IMR-90 (cell line): ENCODE measurements around the gene SALL4. TPM values are rescaled to one million over a fixed set of nuclear protein-coding genes. Genes with fewer than 3 reads are reported as not detected.

ENCODE experiments used
- ATAC-seq: fragments of 200-7000 bp; cut with Tn5 transposase; 2 replicates; pipeline ENCODE4 v1.9.1; 2020; ENCODE audit warnings: low read depth, mild to moderate bottlenecking, moderate library complexity
- BruUV-seq: library from RNA; stranded (reverse); fragments of 400-500 nt; replicated peaks from 2 replicates; lab custom pipeline; 2021; lab: Mats Ljungman, UMichigan
- CTCF ChIA-PET: fragments of 300-600 bp; formaldehyde crosslinking; extraction: SDS; loops from one replicate; lab custom pipeline; 2021; ENCODE audit warnings: antibody characterized with exemption; lab: Yijun Ruan, JAX
- POLR2A ChIA-PET: fragments of 300-600 bp; sonication (Branson Sonifier 250); formaldehyde crosslinking; loops from one replicate; lab custom pipeline; 2022; ENCODE audit warnings: antibody characterized with exemption; ENCODE audit not compliant: unreplicated experiment; lab: Charles Lee
- DNase-seq: peaks from one replicate; pipeline ENCODE4 v3.0.0; 2013
- H2AFZ ChIP-seq: replicated peaks from 2 replicates; pipeline ENCODE3; 2013; ENCODE audit warnings: low read length, mild to moderate bottlenecking; ENCODE audit not compliant: poor library complexity
- H2AK5ac ChIP-seq: 2 replicates; pipeline ENCODE4 v1.6.1; 2013; ENCODE audit warnings: low read depth, low read length, inconsistent platforms
- H2AK9ac ChIP-seq: replicated peaks from 2 replicates; pipeline ENCODE3; 2013; ENCODE audit warnings: mild to moderate bottlenecking, low read depth, low read length, moderate library complexity; ENCODE audit not compliant: poor library complexity
- H2BK120ac ChIP-seq: 2 replicates; pipeline ENCODE4 v1.6.1; 2013; ENCODE audit warnings: low read depth, low read length, inconsistent platforms
- H2BK15ac ChIP-seq: 3 replicates; pipeline ENCODE4 v1.6.1; 2013; ENCODE audit warnings: low read depth, low read length, inconsistent platforms
- H2BK20ac ChIP-seq: 2 replicates; pipeline ENCODE4 v1.6.1; 2013; ENCODE audit warnings: low read depth, mild to moderate bottlenecking, inconsistent platforms, low read length, moderate library complexity
- H2BK5ac ChIP-seq: 2 replicates; pipeline ENCODE4 v1.6.1; 2013; ENCODE audit warnings: mild to moderate bottlenecking, low read depth, low read length, inconsistent platforms; ENCODE audit not compliant: poor library complexity, severe bottlenecking
- H3K14ac ChIP-seq: replicated peaks from 2 replicates; pipeline ENCODE4 v1.6.1; 2013; ENCODE audit warnings: low read depth, low read length, inconsistent platforms
- H3K18ac ChIP-seq: 2 replicates; pipeline ENCODE4 v1.6.1; 2013; ENCODE audit warnings: low read depth, low read length, control low read depth
- H3K23ac ChIP-seq: 2 replicates; pipeline ENCODE4 v1.6.1; 2013; ENCODE audit warnings: low read depth, low read length, inconsistent platforms
- H3K27ac ChIP-seq: 2 replicates; pipeline ENCODE4 v1.5.1; 2013; ENCODE audit warnings: mild to moderate bottlenecking, control low read depth, low read length; ENCODE audit not compliant: insufficient read depth
- H3K27me3 ChIP-seq: 2 replicates; pipeline ENCODE4 v1.6.1; 2013; ENCODE audit warnings: low read length; ENCODE audit not compliant: control insufficient read depth, insufficient read depth
- H3K36me3 ChIP-seq: 2 replicates; pipeline ENCODE4 v1.6.1; 2013; ENCODE audit warnings: low read length, mixed read lengths; ENCODE audit not compliant: control insufficient read depth, insufficient read depth
- H3K4ac ChIP-seq: 2 replicates; pipeline ENCODE4 v1.6.1; 2013; ENCODE audit warnings: low read depth, low read length, inconsistent platforms
- H3K4me1 ChIP-seq: 2 replicates; pipeline ENCODE4 v1.6.1; 2013; ENCODE audit warnings: low read length, mixed read lengths; ENCODE audit not compliant: control insufficient read depth, insufficient read depth
- H3K4me2 ChIP-seq: 2 replicates; pipeline ENCODE4 v1.6.1; 2013; ENCODE audit warnings: low read depth, mild to moderate bottlenecking, control low read depth, low read length, moderate library complexity
- H3K4me3 ChIP-seq: 2 replicates; pipeline ENCODE4 v1.5.1; 2013; ENCODE audit warnings: low read depth, mild to moderate bottlenecking, control low read depth, low read length, moderate library complexity; ENCODE audit not compliant: insufficient read depth
- H3K56ac ChIP-seq: 2 replicates; pipeline ENCODE4 v1.6.1; 2013; ENCODE audit warnings: low read length, inconsistent platforms; ENCODE audit not compliant: insufficient read depth; ENCODE audit errors: extremely low read depth
- H3K79me1 ChIP-seq, 2 experiments: 2 replicates each; pipeline ENCODE4 v1.6.1; 2013; ENCODE audit warnings: low read length in 2 of 2, inconsistent platforms in 1 of 2, low read depth in 1 of 2
- H3K9ac ChIP-seq: 2 replicates; pipeline ENCODE4 v1.6.1; 2013; ENCODE audit warnings: low read depth, low read length, control low read depth
- H3K9me1 ChIP-seq: 2 replicates; pipeline ENCODE4 v1.6.1; 2013; ENCODE audit warnings: low read length, inconsistent platforms; ENCODE audit not compliant: insufficient read depth
- H3K9me3 ChIP-seq: 2 replicates; pipeline ENCODE4 v1.6.1; 2013; ENCODE audit warnings: low read length; ENCODE audit not compliant: control insufficient read depth, insufficient read depth
- H4K20me1 ChIP-seq: 2 replicates; pipeline ENCODE4 v1.6.1; 2013; ENCODE audit warnings: low read length, inconsistent platforms; ENCODE audit not compliant: insufficient read depth
- H4K5ac ChIP-seq: 2 replicates; pipeline ENCODE4 v1.6.1; 2013; ENCODE audit warnings: mild to moderate bottlenecking, low read depth, low read length, control low read depth
- H4K8ac ChIP-seq, 2 experiments: 2 replicates each; pipeline ENCODE4 v1.6.1; 2013; ENCODE audit warnings: low read depth in 2 of 2, low read length in 2 of 2, control low read depth in 1 of 2, inconsistent platforms in 1 of 2
- H4K91ac ChIP-seq: 2 replicates; pipeline ENCODE4 v1.6.1; 2013; ENCODE audit warnings: low read depth, low read length, inconsistent platforms; ENCODE audit not compliant: insufficient read depth
- BHLHE40 ChIP-seq: fragments of 150-350 bp; IDR thresholded peaks from 2 replicates; pipeline ENCODE4 v1.6.1; 2016; ENCODE audit warnings: mild to moderate bottlenecking, low read depth, low read length
- CEBPB ChIP-seq: IDR thresholded peaks from 2 replicates; pipeline ENCODE4 v1.6.1; 2012; ENCODE audit warnings: low read depth, low read length, improper control_type of control experiment
- CHD1 ChIP-seq: IDR thresholded peaks from 2 replicates; pipeline ENCODE4 v1.6.1; 2012; ENCODE audit warnings: low read depth, low read length, improper control_type of control experiment
- CTCF ChIP-seq: conservative IDR thresholded peaks from 2 replicates; pipeline ENCODE4 v1.5.1; 2012; ENCODE audit warnings: mild to moderate bottlenecking, low read depth, low read length, improper control_type of control experiment
- ELK1 ChIP-seq: fragments of 150-350 bp; IDR thresholded peaks from 2 replicates; pipeline ENCODE4 v1.6.1; 2016; ENCODE audit warnings: low read depth, mild to moderate bottlenecking, low read length, moderate library complexity, borderline replicate concordance
- FOS ChIP-seq: fragments of 150-350 bp; IDR thresholded peaks from 2 replicates; pipeline ENCODE4 v1.6.1; 2016; ENCODE audit warnings: low read depth, low read length
- MAFK ChIP-seq: IDR thresholded peaks from 2 replicates; pipeline ENCODE4 v1.6.1; 2012; ENCODE audit warnings: low read depth, low read length, improper control_type of control experiment
- MAZ ChIP-seq: IDR thresholded peaks from 2 replicates; pipeline ENCODE4 v1.6.1; 2012; ENCODE audit warnings: low read depth, mild to moderate bottlenecking, low read length, improper control_type of control experiment, moderate library complexity, borderline replicate concordance
- NFE2L2 ChIP-seq: fragments of 150-350 bp; IDR thresholded peaks from 2 replicates; pipeline ENCODE4 v1.6.1; 2016; ENCODE audit warnings: low read depth, mild to moderate bottlenecking, low read length
- POLR2A ChIP-seq: IDR thresholded peaks from 2 replicates; pipeline ENCODE4 v1.6.1; 2012; ENCODE audit warnings: mild to moderate bottlenecking, low read depth, low read length
- RAD21 ChIP-seq: IDR thresholded peaks from 2 replicates; pipeline ENCODE4 v1.6.1; 2012; ENCODE audit warnings: low read length, improper control_type of control experiment
- RCOR1 ChIP-seq: IDR thresholded peaks from 2 replicates; pipeline ENCODE4 v1.6.1; 2012; ENCODE audit warnings: mild to moderate bottlenecking, low read length, improper control_type of control experiment; ENCODE audit not compliant: insufficient replicate concordance
- RFX5 ChIP-seq: IDR thresholded peaks from 2 replicates; pipeline ENCODE4 v1.8.0; 2012; ENCODE audit warnings: low read depth, mild to moderate bottlenecking, low read length, moderate library complexity
- SMC3 ChIP-seq: fragments of 150-350 bp; IDR thresholded peaks from 2 replicates; pipeline ENCODE4 v1.6.1; 2016; ENCODE audit warnings: low read depth, mild to moderate bottlenecking, antibody characterized with exemption, low read length, moderate library complexity
- USF2 ChIP-seq: fragments of 150-350 bp; IDR thresholded peaks from 2 replicates; pipeline ENCODE4 v1.6.1; 2017; ENCODE audit warnings: mild to moderate bottlenecking, antibody characterized with exemption, low read length, low read depth
- WGBS, 2 experiments: methylation state at CpG; one replicate each; pipeline versions ENCODE4 v1.1.5 to v1.1.7; 2013; ENCODE audit warnings: missing lambda C conversion rate in 2 of 2; ENCODE audit not compliant: insufficient read length in 1 of 2; ENCODE audit errors: extremely low coverage in 2 of 2; 5-methylcytosine and 5-hydroxymethylcytosine counted together
- dilution Hi-C: fragments of 300-500 bp; cut with HindIII; formaldehyde crosslinking; loops from one replicate; pipeline ENCODE4 v1.14.3; 2018; ENCODE audit warnings: low sequenced_read_pairs; ENCODE audit not compliant: unreplicated experiment
- in situ Hi-C: fragments of 300-500 bp; cut with MboI; formaldehyde crosslinking; loops from 3 replicates; pipeline ENCODE4 v1.14.3; 2019; ENCODE audit warnings: low sequenced_read_pairs, inconsistent platforms, mixed read lengths
- intact Hi-C: fragments of 100-400 bp; cut with micrococcal nuclease; formaldehyde crosslinking; loops from 2 replicates; pipeline ENCODE4 v1.10.0; 2022
- polyA plus RNA-seq, 3 experiments: library from polyadenylated mRNA; depleted of rRNA; stranded (reverse); fragments of >200 nt; gene quantifications; 2 replicates each; pipeline ENCODE4 v1.2.3, GENCODE V29; 2012; ENCODE audit warnings: low replicate concordance in 1 of 3
- total RNA-seq: library from RNA; depleted of rRNA; stranded (reverse); fragments of >200 nt; gene quantifications from 2 replicates; pipeline ENCODE4 v1.2.3, GENCODE V29; 2012

SALL4 gene
- total and polyA plus RNA-seq, 2 of the 4 experiments (the other 2 are of a cell fraction) = not detected

GRCh38 chr20:51837436-51837835 is 35.1 kb upstream of the SALL4 start:
- Histone ChIP-seq H4K91ac (no peak overlapping the region), H2BK20ac (no peak overlapping the region), H3K14ac (no peak overlapping the region), H4K20me1 (no peaks in the 10 kb centered on the region), H2BK120ac (no peak overlapping the region), H4K8ac (no peak overlapping the region), H3K79me1 (no peaks in the 10 kb centered on the region), H2BK15ac (no peak overlapping the region), H4K5ac (no peak overlapping the region), H3K23ac (no peak overlapping the region), H3K18ac (no peak overlapping the region), H3K27me3 (peaks cover 14% of the 10 kb centered on the region), H3K27ac (no peak overlapping the region), H3K4ac (no peak overlapping the region), H3K4me2 (no peak overlapping the region), H3K36me3 (no peaks in the 10 kb centered on the region), H3K56ac (no peak overlapping the region), H3K4me3 (no peak overlapping the region), H3K4me1 (no peaks in the 10 kb centered on the region), H2AK5ac (no peak overlapping the region), H3K9me1 (no peaks in the 10 kb centered on the region), H3K9me3 (no peaks in the 10 kb centered on the region), H3K9ac (no peak overlapping the region), H2AFZ (no peak overlapping the region), H2BK5ac (no peak overlapping the region), H2AK9ac (no peak overlapping the region)
- ChIA-PET POLR2A (no interaction called here), CTCF (no interaction called here)
- no TSS peak for BruUV-seq
- no peak for ATAC-seq
- intact Hi-C loops = no loop called here
- dilution Hi-C loops = no loop called here
- DNase-seq = no peak
- no peak for TF ChIP-seq CTCF
- no peak for TF ChIP-seq ELK1
- TF ChIP-seq SMC3 = no peak
- TF ChIP-seq CHD1 = no peak
- no peak for TF ChIP-seq USF2
- TF ChIP-seq MAFK = no peak
- no peak for TF ChIP-seq BHLHE40
- TF ChIP-seq FOS = no peak
- no peak for TF ChIP-seq MAZ
- TF ChIP-seq POLR2A = no peak
- TF ChIP-seq CEBPB = no peak
- TF ChIP-seq RFX5 = no peak
- no peak for TF ChIP-seq NFE2L2
- no peak for TF ChIP-seq RCOR1
- TF ChIP-seq RAD21 = no peak
- in situ Hi-C loops = no loop called here
- no CpG with 5 or more reads among the region's 6 CpGs for WGBS, 2 experiments
